ENCODE data around the gene SLAMF9. TPM values are rescaled to one million over a fixed set of nuclear protein-coding genes. Genes with fewer than 3 reads are reported as not detected.

SLAMF9 gene
- total RNA-seq, 1 donor: not detected

- H3K4me3 ChIP-seq (ENCODE audit: low read depth, low read length): no peak overlapping the region
- no peak for DNase-seq (ENCODE audit: low read depth)
- no peak for TF ChIP-seq CTCF (IDR thresholded peaks at IDR 0.05; ENCODE audit: insufficient read depth, low read length)
Measured at GRCh38 chr1:159970932-159971342, 16.9 kb upstream of the SLAMF9 start.

DNA sequence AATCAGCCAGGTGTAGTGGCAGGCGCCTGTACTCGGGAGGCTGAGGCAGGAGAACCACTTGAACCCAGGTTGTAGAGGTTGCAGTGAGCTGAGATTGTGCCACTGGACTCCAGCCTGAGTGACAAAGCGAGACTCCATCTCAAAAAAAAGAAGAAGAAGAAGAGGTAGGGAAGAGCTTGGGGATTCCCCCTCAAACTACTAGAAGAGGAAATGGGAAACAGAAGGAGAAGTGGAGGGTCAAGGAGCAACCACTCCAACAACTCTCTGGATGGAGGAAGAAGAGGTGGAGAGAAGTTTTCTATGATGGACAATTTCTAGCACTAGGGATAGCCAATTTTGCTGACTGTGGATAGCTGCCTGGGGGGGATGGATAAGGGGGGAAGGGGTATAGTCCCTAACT, 14.9 kb upstream of the SLAMF9 start:
- TF ChIP-seq CTCF (IDR thresholded peaks at IDR 0.05; ENCODE audit: insufficient read depth, low read length): no peak
- no peak for DNase-seq (ENCODE audit: low read depth)
- H3K4me3 ChIP-seq (ENCODE audit: low read depth, low read length): no peak overlapping the region

DNA sequence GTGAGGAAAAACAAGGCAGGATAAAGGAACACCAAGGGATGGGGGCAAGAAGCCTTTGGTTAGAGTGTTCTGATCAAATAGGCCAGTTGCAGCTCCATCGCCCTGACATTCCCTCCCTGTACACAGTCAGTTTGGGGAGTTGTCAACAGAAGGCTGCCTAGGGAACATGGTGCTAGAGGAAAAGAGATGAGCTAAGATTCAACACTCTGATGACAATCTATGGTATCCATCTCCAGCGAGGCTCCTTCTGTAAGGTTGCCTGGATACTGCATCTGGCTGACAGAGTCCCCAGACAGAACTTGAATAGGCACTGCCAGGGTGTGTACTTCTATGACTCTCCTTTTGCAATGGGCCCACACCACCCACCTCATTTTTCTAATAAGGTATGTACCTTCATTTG, 11.2 kb upstream of the SLAMF9 start:
- no peak for TF ChIP-seq CTCF (IDR thresholded peaks at IDR 0.05; ENCODE audit: insufficient read depth, low read length)
- no peak for DNase-seq (ENCODE audit: low read depth)
- peak overlapping the region; percentile 6 for H3K4me3 ChIP-seq (ENCODE audit: low read depth, low read length)

DNA sequence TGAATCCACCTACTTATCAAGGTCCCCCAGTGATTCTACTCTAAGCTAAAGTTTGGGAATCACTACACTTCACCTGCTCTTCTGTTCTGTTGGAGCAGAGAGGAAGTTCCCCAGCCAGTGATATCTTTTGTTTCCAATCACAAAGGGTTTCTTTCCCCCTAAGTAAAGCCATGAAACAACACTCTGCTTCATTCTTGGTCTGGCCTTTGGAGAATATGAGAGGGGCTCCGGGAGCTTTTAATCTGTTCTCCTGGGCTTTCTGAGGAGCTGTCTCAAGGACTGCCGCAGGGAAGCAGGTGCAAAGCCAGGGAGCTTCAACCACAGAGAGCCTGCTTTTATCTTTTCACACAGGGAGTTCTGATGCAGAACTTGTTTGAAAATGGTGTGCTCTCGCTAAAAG, 10.1 kb upstream of the SLAMF9 start:
- TF ChIP-seq CTCF (IDR thresholded peaks at IDR 0.05; ENCODE audit: insufficient read depth, low read length): no peak

GRCh38 chr1:159962176-159962575, 8.1 kb upstream of the SLAMF9 start:
- peak overlapping the region; percentile 92 for H3K4me3 ChIP-seq (ENCODE audit: low read depth, low read length)

More for the DNA sequence above, 10.1 kb upstream of the SLAMF9 start:
- H3K4me3 ChIP-seq (ENCODE audit: low read depth, low read length): peak overlapping the region; percentile 16
- DNase-seq (ENCODE audit: low read depth): no peak

GRCh38 chr1:159961636-159962035, 7.6 kb upstream of the SLAMF9 start:
- DNase-seq (ENCODE audit: low read depth): no peak
- peak overlapping the region; percentile 92 for H3K4me3 ChIP-seq (ENCODE audit: low read depth, low read length)
- TF ChIP-seq CTCF (IDR thresholded peaks at IDR 0.05; ENCODE audit: insufficient read depth, low read length): no peak

More at GRCh38 chr1:159962176-159962575, 8.1 kb upstream of the SLAMF9 start:
- TF ChIP-seq CTCF (IDR thresholded peaks at IDR 0.05; ENCODE audit: insufficient read depth, low read length): no peak
- no peak for DNase-seq (ENCODE audit: low read depth)

GRCh38 chr1:159960721-159961381, 6.8 kb upstream of the SLAMF9 start:
- peak overlapping the region; percentile 92 for H3K4me3 ChIP-seq (ENCODE audit: low read depth, low read length)
- peak; percentile 99 for DNase-seq (ENCODE audit: low read depth)
- TF ChIP-seq CTCF (IDR thresholded peaks at IDR 0.05; ENCODE audit: insufficient read depth, low read length): no peak
